IPS-18c (cell line): ENCODE results near the gene PRKG1.

Experiments
- H3K4me3 ChIP-seq: 2 replicates; pipeline ENCODE4 v1.7.0; 2013; ENCODE audit warnings: low read depth, mild to moderate bottlenecking, low read length, moderate library complexity; ENCODE audit not compliant: insufficient read depth
- H3K9me3 ChIP-seq: one replicate; pipeline ENCODE4 v1.6.1; 2013; ENCODE audit warnings: mild to moderate bottlenecking, low read length, moderate library complexity; ENCODE audit not compliant: control insufficient read depth, insufficient read depth

The PRKG1 gene

GRCh38 chr10:51759896-51760534 lies 685.7 kb downstream of the PRKG1 start:
- H3K4me3 ChIP-seq, result no peak overlapping the region
- H3K9me3 ChIP-seq, result no peaks in the 10 kb centered on the region

- H3K9me3 ChIP-seq, result no peaks in the 10 kb centered on the region
Observed at GRCh38 chr10:51760864-51761640, 686.8 kb downstream of the PRKG1 start.

GRCh38 chr10:51763746-51764145 lies 689.5 kb downstream of the PRKG1 start:
- Histone ChIP-seq H3K9me3 (no peaks in the 10 kb centered on the region), H3K4me3 (no peak overlapping the region)

More at GRCh38 chr10:51760864-51761640, 686.8 kb downstream of the PRKG1 start:
- H3K4me3 ChIP-seq, result no peak overlapping the region

GRCh38 chr10:51765284-51765971 lies 691.1 kb downstream of the PRKG1 start:
- H3K4me3 ChIP-seq, result no peak overlapping the region
- no peaks in the 10 kb centered on the region for H3K9me3 ChIP-seq

GRCh38 chr10:51766423-51767102 lies 692.3 kb downstream of the PRKG1 start:
- H3K9me3 ChIP-seq, result no peaks in the 10 kb centered on the region
- no peak overlapping the region for H3K4me3 ChIP-seq

- no peaks in the 10 kb centered on the region for H3K9me3 ChIP-seq
Observed at GRCh38 chr10:51767103-51767763, 692.9 kb downstream of the PRKG1 start.

GRCh38 chr10:51768886-51769465 lies 694.7 kb downstream of the PRKG1 start:
- no peaks in the 10 kb centered on the region for H3K9me3 ChIP-seq
- no peak overlapping the region for H3K4me3 ChIP-seq

More at GRCh38 chr10:51767103-51767763, 692.9 kb downstream of the PRKG1 start:
- H3K4me3 ChIP-seq, result no peak overlapping the region

- Histone ChIP-seq H3K4me3 (no peak overlapping the region), H3K9me3 (no peaks in the 10 kb centered on the region)
Observed at GRCh38 chr10:51770709-51771108, 696.4 kb downstream of the PRKG1 start.

- no peaks in the 10 kb centered on the region for H3K9me3 ChIP-seq
- no peak overlapping the region for H3K4me3 ChIP-seq
Observed at GRCh38 chr10:51772387-51772786, 698.1 kb downstream of the PRKG1 start.

GRCh38 chr10:51773681-51774080 lies 699.4 kb downstream of the PRKG1 start:
- Histone ChIP-seq H3K4me3 (no peak overlapping the region), H3K9me3 (no peaks in the 10 kb centered on the region)

- Histone ChIP-seq H3K9me3 (no peaks in the 10 kb centered on the region), H3K4me3 (no peak overlapping the region)
Observed at GRCh38 chr10:51783941-51784340, 709.7 kb downstream of the PRKG1 start.

GRCh38 chr10:51786016-51786683 lies 711.9 kb downstream of the PRKG1 start:
- Histone ChIP-seq H3K9me3 (no peaks in the 10 kb centered on the region), H3K4me3 (no peak overlapping the region)

- no peaks in the 10 kb centered on the region for H3K9me3 ChIP-seq
- H3K4me3 ChIP-seq, result no peak overlapping the region
Observed at GRCh38 chr10:51786684-51787035, 712.4 kb downstream of the PRKG1 start.

GRCh38 chr10:51788273-51788672 lies 714.0 kb downstream of the PRKG1 start:
- no peaks in the 10 kb centered on the region for H3K9me3 ChIP-seq

GRCh38 chr10:51789118-51789517 lies 714.8 kb downstream of the PRKG1 start:
- H3K4me3 ChIP-seq, result no peak overlapping the region
- no peaks in the 10 kb centered on the region for H3K9me3 ChIP-seq

More at GRCh38 chr10:51788273-51788672, 714.0 kb downstream of the PRKG1 start:
- no peak overlapping the region for H3K4me3 ChIP-seq

GRCh38 chr10:51789903-51790302 lies 715.6 kb downstream of the PRKG1 start:
- Histone ChIP-seq H3K9me3 (no peaks in the 10 kb centered on the region), H3K4me3 (no peak overlapping the region)
